NK-92 (cell line): ENCODE data around the gene NEU3.
"Not testable (repeated sequence)": the region's sequence is repeated elsewhere in the genome, so short reads cannot be mapped to it uniquely, and the experiment has no call there.

ENCODE experiments used
- DNase-seq: peaks from one replicate; lab custom pipeline; 2025; ENCODE audit not compliant: unreplicated experiment; lab: John Stamatoyannopoulos, UW

NEU3 gene

DNA sequence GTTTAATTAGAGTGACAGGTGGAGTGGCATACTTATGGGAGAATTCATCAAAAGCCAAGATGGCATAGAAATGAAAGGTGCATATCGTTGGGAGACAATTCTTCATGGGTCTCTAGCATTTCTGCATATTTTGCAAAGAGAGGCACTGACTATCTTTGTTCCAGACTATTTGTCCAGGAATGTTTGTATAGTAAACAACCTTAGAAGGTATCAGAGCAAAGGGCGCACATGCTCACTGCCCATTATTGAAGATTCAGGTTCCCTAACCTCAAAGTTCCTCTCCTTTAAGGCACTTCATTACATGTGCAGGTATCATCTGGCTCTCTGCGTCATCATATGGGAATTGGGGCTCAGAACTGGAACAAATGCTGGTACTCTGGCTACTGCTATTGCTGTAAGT lies 4.7 kb upstream of the NEU3 start:
- DNase-seq = no peak

DNA sequence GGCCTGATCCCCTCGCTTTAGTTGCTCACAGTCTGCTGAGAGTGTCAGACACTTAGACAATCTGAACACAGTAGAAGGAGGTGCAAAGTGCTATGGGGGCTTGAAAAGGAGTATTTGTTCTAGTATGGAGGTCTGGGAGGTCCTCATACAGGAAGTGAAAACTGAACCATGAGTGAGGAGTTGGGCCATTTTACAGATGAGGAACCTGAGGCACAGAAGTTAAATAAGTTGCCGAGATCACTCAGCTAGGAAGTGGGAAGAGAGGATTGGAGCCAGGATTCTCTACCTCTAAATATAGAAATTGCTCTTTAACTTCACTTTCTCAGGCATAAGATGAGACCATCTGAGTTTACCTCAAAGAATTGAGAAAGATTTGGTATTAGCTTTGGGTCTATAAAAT lies 4.0 kb upstream of the NEU3 start:
- DNase-seq = no peak

DNA sequence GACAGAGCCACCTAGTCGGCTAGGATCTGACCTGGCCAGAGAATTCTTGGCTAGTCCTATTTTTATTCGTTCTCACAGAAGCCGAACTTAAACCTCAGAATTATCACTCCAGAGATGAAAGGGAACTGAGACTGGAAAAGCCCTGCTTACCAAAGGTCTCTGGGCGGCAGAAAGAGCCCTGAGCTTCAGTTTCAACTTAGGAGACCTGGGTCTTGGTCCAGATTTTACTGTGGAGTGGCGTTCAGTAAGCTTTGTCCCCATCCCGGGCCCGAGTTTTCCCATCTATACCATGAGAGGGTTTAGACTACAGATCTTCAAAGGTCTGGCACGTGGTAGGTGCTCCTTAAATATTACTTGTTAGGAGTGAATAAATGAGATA lies 516 bp downstream of the NEU3 start:
- no peak for DNase-seq

DNA sequence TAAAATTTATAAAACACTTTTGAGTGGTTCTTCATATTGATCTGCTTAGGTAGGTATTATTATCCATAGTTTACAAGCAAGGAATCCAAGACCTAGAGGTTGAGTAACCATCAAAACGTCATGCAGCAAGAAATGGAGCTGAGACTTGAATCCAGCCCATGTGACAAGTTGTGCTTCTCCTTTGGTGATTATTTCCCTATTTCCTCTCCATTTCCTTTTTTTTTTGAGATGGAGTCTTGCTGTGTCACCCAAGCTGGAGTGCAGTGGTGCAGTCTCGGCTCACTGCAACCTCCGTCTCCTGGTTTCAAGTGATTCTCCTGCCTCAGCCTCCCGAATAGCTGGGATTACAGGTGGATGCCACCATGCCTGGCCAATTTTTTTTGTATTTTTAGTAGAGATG lies 1.4 kb downstream of the NEU3 start:
- DNase-seq = not testable (repeated sequence)

DNA sequence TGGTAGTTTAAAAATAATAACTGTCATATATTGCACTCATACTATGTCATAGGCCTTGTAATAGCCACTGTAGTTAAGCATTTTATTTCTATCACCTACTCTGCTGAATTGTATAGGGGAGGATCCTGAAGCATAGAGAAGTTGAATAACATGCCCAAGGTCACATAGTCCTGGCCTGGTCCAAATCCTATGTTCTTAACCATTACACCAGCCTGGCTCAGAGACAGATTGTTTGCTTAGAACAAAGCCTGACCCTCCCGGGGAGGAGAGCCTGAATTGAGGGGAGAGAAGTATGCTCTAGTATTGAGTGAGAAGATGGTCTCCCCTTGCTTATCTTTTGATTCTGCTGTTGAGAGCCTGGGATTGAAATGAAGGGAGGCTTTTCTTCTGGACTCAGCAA lies 2.2 kb downstream of the NEU3 start:
- no peak for DNase-seq

DNA sequence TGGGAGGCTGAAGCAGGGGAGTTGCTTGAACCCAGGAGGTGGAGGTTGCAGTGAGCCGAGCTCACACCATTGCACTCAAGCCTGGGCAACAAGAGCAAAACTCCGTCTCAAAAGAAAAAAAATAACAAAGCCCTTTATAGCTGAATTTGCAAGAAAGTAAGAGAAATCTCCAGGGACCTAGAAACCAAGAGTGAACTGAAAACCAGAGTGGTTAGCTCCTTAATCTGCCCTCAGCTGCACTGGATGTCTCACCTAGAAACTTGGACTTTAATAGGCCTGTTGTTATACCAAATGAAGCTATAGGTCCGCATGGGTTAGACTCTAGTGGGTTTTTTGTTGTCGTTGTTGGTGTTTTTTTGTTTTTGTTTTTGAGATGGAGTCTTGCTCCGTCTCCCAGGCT lies 4.1 kb downstream of the NEU3 start:
- no peak for DNase-seq

DNA sequence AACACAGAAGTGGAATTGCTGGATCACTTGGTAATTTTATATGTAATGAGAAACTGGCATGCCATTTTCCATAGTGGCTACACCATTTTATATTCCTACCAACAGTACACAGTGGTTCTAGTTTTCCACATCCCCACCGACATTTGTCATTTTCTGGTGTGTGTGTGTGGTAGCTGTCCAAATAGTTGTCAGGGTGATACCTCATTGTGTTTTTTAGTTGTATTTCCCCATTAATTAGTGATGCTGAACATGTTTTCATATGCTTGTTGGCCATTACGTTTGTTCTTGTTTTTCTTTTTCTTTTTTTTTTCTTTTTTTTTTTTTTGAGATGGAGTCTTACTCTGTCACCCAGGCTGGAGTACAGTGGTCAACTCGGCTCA lies 12.2 kb downstream of the NEU3 start:
- DNase-seq = no peak

DNA sequence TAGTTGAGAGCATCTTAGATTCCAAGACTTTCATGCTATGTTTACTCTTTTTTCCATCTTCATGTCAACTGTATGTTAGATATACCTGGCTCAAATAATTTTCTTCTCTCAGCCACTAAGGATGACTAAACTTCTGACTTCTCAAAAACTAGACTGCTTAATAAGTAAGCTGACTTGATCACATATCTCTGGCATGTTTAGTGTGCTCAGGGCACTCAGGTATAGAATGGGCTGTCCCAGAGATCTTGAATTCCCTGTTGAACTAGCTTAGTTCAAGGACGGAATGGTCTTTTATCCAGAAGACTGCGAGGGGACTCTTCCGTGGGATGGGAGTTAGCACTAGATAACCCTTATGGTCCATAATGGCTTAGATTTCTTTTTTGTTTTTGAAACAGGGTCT lies 13.0 kb downstream of the NEU3 start:
- DNase-seq = no peak

DNA sequence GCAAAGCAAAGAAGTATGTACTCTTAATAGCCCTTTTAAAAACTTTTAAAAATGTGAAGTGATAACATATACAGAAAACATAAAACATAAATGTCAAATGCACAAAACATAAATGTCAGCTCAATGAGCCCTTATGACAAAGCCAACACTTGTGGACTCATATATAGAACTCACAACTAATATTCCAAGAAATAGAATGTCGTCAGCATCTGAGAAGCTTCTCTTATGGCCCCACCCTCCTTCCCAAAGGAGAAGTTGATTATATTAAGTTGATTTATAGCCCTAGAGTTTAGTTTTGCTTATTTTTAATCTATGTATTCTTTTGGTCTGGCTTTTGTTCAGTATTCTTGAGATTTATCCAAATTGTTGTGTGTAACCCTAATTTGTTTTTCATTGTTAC lies 13.8 kb downstream of the NEU3 start:
- DNase-seq = no peak

DNA sequence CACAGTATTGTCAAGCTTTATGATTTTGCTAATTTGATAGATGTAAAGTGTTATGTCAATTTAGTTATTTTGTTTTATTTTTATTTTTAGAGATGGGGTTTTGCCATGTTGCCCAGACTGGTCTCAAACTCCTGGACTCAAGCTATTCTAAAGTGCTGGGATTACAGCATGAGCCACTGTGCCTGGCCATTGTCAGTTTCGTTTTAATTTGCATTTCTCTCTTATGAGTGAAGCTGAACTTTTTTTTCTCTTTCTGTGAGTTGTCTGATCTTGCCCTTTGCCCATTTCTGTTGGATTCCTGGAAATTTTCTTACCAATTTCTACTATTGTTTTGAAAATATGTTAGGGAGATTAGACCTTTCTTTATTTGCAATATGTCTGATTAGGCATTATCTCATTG lies 15.5 kb downstream of the NEU3 start:
- no peak for DNase-seq

DNA sequence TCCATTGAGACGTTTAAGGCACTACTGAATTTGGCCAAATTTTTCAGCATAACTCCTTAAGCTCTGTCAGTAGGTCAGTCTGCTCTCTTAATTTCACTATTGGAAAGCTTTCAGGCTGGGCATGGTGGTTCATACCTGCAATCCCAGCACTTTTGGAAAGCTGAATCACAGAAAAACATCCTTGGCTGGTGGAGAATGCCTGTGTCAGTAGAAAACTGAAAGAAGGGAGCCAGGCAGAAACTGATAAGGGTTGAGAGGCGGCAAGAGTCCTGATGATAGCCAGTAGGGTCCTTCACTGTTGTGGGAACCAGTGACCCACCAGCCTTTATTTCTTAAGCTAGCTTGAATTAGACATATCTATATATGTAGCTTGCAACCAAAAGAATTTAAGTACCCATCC lies 22.6 kb downstream of the NEU3 start:
- DNase-seq = no peak

DNA sequence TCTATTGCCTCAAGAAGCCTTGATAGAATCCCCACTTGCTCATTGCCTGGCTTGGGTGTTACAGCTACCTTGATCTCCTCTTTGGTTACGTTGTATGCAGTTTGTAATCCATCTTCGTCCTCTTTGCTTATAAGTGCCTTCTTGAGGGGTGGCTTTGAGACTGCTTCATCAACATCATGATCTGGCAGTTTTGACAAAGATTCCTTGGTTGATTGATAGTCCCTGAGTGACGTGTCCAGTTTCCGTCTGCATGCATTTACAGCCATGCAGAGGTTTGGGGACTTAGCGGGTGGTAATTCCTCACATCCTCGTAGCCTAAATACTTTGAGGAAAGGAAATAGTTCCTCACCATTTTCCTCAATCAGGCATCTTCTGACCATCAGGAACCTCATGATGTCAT lies 23.1 kb downstream of the NEU3 start:
- DNase-seq = no peak

DNA sequence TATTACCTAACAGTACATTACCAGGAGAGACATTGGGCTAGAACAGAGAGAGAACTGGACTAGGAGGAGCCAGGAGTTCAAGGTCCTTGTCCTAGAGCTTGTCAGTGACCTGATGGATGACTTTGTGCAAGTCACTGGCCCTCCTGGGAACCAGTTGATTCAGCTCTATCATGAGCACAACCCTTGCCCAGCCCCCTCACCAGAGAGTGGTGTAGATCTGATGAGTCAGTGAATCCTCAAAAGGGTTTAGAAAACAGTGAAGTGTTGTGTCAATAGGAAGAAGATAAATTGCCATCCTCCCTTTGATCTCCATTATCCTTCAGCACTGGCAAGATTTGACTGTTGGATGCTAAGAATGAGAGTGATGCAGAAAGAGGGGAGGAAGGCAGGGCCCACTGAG lies 24.3 kb downstream of the NEU3 start:
- no peak for DNase-seq

DNA sequence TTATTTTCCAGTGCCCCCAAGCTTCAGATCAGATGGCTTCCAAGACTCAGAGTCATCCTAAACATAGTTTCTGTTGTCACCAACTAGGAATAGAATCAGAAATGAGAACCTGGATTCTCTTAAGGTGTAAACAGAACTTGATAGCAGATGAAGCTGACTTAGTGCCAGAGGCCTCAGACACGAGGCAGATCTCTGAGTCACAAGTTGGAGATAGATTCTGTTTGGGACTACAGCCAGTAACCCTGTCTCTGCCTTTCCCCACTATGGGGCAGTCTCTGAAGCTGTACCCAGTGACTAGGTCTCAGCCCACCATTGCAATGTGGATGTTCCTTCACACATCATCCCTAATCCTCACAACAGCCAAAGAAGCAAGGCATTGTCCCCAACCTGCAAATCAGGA lies 25.4 kb downstream of the NEU3 start:
- DNase-seq = no peak

DNA sequence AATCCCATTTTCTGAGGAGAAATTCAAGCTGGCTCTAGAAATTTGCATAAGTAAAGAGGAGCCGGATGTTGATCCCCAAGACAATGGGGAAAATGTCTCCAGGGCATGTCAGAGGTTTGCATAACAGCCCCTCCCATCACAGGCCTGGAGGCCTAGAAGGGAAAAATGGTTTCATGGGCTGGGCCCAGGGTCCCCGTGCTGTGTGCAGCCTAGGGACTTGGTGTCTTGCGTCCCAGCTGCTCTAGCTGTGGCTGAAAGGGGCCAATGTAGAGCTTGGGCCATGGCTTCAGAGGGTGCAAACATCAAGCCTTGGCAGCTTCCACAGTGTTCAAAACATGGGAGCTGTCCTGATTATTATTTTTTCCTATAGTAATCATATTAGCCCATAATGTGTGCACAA lies 30.5 kb downstream of the NEU3 start:
- not testable (repeated sequence) for DNase-seq

DNA sequence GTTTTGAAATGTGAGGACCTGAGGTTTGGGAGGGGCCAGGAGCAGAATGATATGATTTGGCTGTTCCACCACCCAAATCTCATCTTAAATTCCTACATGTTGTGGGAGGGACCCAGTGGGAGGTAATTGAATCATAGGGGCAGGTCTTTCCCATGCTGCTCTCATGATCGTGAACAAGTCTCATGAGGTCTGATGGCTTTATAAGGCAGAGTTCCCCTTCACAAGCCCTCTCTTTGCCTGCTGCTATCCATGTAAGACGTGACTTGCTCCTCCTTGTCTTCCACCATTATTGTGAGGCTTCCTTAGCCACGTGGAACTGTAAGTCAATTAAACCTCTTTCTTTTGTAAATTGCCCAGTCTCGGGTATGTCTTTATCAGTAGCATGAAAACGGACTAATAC lies 31.6 kb downstream of the NEU3 start:
- not testable (repeated sequence) for DNase-seq

DNA sequence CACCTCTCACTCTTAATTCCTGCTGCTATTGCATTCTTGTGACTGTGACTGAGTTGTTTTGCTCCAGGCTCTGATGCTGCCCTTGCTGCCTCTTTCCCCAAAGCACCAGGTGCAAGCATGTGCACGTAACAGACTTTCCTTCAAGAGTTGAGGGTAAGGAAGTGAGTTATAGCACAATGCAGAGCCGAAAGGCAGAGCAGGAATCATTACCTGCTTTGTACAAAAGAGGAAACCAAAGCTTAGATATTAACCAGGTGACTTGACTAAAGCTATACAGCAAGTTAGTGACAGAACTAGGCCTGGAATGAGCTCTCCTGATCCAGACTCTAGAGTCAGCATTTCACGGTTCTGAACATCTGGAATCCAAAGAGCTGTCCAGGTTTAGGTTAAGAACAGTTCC lies 33.6 kb downstream of the NEU3 start:
- no peak for DNase-seq

DNA sequence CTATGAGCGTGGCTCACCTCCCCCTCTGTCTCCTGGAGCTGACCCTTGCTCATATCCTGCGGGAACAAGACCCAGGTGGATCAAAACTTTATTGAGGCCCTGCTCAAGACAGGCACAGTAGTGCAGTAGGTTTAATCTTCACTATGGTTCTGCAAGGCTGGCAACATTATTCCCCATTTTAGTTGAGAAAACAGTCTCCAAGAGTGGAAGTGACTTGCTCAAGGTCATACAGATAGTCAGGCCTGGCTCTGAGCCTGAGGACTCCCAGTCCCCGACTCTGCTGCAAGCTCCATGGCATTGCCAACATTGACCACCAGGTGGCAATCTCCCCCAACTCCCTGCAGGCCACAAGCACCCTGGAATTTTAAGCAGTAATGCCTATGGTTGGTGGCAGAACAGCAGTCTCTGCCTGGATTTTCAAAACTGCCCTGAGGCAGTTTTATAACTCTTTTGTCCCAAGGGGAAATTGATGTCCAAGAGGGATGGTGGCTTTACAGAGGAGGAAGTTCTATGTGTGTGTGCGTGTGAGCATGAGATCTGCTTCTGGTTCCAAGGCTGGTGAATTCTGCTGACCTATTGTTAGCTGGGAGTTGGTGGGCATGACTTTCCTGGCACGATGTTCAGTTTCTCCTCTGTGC lies 34.1 kb downstream of the NEU3 start:
- no peak for DNase-seq

DNA sequence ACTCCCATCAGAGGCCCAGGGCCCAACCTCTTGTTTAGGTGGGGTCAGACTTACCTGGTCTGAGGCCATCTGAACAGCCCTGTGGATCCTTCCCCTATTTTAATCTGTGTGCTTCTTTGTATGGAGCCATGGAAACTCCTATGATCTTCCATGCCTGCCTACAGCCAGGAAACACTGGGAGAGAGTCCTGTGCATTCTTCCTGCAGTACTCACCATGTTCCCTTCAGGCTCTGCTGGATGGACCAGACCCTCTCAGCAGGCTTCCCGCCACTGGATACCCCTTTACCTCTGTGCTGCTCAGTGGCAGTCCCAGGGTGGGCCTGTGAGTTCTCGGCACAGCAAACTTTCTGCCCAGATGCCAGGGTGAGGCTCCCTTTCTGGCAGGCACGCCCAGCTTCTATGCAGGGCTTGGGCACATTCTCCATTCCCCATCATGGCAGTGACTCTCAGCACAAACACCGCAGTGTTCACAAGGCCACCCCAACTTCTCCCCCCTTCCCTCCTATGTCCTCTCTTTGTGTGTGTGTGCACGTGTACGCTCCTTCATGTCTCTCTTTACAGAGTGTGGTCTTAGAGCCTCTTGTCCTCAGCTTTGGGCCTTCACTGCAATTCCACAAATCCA lies 34.8 kb downstream of the NEU3 start:
- DNase-seq = no peak

DNA sequence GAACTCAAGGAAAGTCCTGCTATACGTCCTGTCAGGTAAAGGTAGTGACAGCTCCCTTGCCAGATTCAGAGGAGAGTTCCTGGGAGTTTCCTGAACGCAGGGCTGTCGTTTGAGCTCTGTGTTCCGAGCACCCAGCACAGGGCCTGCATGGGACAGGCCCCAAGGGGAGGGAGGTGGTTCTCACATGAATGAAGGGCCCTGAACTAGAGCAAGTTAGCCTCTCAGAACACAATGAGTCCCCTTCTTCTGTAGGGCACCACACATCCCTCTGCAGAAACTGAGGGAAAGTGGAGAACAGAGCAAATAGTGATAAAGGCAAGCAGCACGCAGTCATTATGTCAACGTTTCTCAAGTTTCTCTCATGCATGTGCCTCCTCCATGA lies 35.3 kb downstream of the NEU3 start:
- DNase-seq = no peak

DNA sequence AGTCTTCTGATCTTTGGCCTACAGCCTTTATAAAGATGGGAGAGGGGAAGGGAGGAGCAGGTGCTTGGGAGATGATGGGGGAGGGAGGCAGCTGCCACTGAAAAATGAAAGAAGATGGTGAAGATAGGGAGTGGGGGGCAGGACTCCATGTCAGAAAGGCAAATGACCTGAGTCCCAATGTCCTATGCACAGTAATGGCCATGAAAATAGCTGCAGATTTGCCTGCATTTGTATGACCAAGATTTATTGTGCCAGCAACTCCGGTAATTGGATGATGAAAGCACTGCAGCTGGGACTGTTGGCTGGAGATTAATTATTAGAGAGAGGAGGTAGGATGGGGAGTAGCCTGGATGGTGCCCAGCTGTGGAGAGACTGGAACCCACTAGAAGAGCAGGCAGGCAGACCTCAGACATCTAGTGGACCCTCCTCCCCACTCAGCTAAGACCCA lies 36.1 kb downstream of the NEU3 start:
- no peak for DNase-seq

DNA sequence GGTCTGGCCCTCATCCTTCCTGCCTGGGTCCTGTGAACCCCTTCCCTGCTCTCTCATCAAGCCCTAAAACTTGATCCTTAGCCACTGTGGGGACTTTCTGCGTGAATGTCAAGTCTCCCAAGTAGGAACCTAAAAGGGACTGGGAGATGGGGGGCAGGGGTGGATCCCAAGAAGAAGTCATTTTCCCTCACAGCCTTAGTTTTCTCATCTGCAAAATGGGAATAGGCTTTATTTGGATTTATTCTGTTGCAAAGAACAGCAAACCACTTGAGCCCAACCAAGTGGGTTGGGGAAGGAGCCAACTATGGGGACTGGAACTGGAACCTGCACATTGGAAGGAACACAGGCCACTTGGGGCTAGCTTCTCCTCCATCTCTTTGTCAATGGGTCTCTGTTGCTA lies 36.8 kb downstream of the NEU3 start:
- DNase-seq = no peak

DNA sequence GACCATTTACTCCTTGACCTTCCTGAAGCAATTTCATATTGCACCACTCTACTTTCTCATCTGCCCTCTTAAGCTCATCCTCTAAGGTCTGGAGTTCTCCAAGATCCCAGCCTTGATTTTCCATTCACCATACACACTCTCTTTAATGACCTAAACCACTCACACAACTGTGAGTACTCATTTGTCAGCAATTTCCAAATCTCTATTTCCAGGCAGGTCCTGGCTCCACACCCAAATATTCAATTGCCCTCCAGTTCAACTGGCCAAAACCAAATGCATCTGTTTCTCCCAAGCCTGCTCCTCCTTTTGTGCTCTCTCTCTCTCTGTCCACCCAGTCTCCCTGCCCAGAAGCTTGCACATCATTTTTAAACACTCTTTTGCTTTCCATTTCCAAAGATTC lies 39.6 kb downstream of the NEU3 start:
- no peak for DNase-seq
